A673 (cell line): ENCODE data around the gene UQCRC1. TPM values are rescaled to one million over a fixed set of nuclear protein-coding genes. Genes with fewer than 3 reads are reported as not detected.

Source experiments
- BruUV-seq: library from RNA; stranded (reverse); fragments of 400-500 nt; replicated peaks from 2 replicates; lab custom pipeline; 2021; lab: Mats Ljungman, UMichigan
- CTCF ChIA-PET: fragments of 300-600 bp; sonication (Branson Sonifier 250); formaldehyde crosslinking; loops from one replicate; lab custom pipeline; 2022; ENCODE audit warnings: antibody characterized with exemption; lab: Charles Lee
- POLR2A ChIA-PET: fragments of 300-600 bp; sonication (Branson Sonifier 250); formaldehyde crosslinking; loops from one replicate; lab custom pipeline; 2022; ENCODE audit warnings: antibody characterized with exemption; ENCODE audit not compliant: low non-redundant PET; lab: Charles Lee
- DNase-seq: peaks from one replicate; pipeline ENCODE4 v3.0.0-alpha.2; 2015; ENCODE audit warnings: low spot score
- H3K27ac ChIP-seq: fragments of 200-600 bp; sonication (generic); 2 replicates; pipeline ENCODE4 v1.5.1; 2016; ENCODE audit warnings: mixed run types, low read depth, mild to moderate bottlenecking, mixed read lengths, antibody characterized with exemption, low read length; ENCODE audit not compliant: poor library complexity, severe bottlenecking
- H3K27me3 ChIP-seq: fragments of 200-600 bp; sonication (generic); replicated peaks from 2 replicates; pipeline ENCODE4 v1.6.1; 2017; ENCODE audit warnings: mixed run types, low read depth, mild to moderate bottlenecking, mixed read lengths, antibody characterized with exemption, low read length; ENCODE audit not compliant: insufficient read depth, poor library complexity
- H3K36me3 ChIP-seq: fragments of 200-600 bp; sonication (generic); 2 replicates; pipeline ENCODE4 v1.6.1; 2016; ENCODE audit warnings: mixed run types, mild to moderate bottlenecking, mixed read lengths, antibody characterized with exemption, low read length; ENCODE audit not compliant: insufficient read depth, poor library complexity, severe bottlenecking
- H3K4me1 ChIP-seq: fragments of 200-600 bp; sonication (generic); 2 replicates; pipeline ENCODE4 v1.6.1; 2017; ENCODE audit warnings: mixed run types, mild to moderate bottlenecking, mixed read lengths, antibody characterized with exemption, low read length; ENCODE audit not compliant: insufficient read depth, poor library complexity, severe bottlenecking
- H3K4me3 ChIP-seq: fragments of 200-600 bp; sonication (generic); 2 replicates; pipeline ENCODE4 v1.5.1; 2016; ENCODE audit warnings: low read depth, mixed run types, mild to moderate bottlenecking, mixed read lengths, low read length; ENCODE audit not compliant: poor library complexity, severe bottlenecking
- H3K9me3 ChIP-seq: fragments of 200-600 bp; sonication (generic); 2 replicates; pipeline ENCODE4 v1.6.1; 2016; ENCODE audit warnings: mixed run types, low read depth, mild to moderate bottlenecking, mixed read lengths, antibody characterized with exemption, low read length; ENCODE audit not compliant: poor library complexity, severe bottlenecking
- CTCF ChIP-seq: fragments of 300-800, 200-600 bp; sonication (generic); conservative IDR thresholded peaks from 2 replicates; pipeline ENCODE4 v1.5.1; 2017; ENCODE audit warnings: low read depth, mild to moderate bottlenecking, antibody characterized with exemption, low read length, moderate library complexity, mixed read lengths
- EZH2 ChIP-seq: fragments of 200-600 bp; sonication (generic); IDR thresholded peaks from 2 replicates; pipeline ENCODE4 v1.6.1; 2017; ENCODE audit warnings: borderline replicate concordance, low read depth, mild to moderate bottlenecking, mixed read lengths, antibody characterized with exemption, low read length; ENCODE audit not compliant: poor library complexity, severe bottlenecking
- intact Hi-C: fragments of 100-400 bp; cut with micrococcal nuclease; formaldehyde crosslinking; loops from one replicate; pipeline ENCODE4 v1.10.0; 2022; ENCODE audit not compliant: unreplicated experiment
- total RNA-seq: library from RNA; stranded (reverse); gene quantifications from 2 replicates; pipeline ENCODE4 v1.2.3, GENCODE V29; 2021

Gene UQCRC1
- total RNA-seq, 1 experiment from 2014 or later, result 189 TPM

- BruUV-seq, result no TSS peak
Observed at GRCh38 chr3:48555949-48556795, 53.3 kb downstream of the UQCRC1 start.

GRCh38 chr3:48555231-48555948, 54.1 kb downstream of the UQCRC1 start:
- Histone ChIP-seq H3K4me3 (peak overlapping the region; percentile 60), H3K27ac (no peak overlapping the region), H3K27me3 (no peaks in the 10 kb centered on the region), H3K4me1 (no peaks in the 10 kb centered on the region), H3K9me3 (no peaks in the 10 kb centered on the region), H3K36me3 (no peaks in the 10 kb centered on the region)
- POLR2A ChIA-PET, result no interaction called here
- DNase-seq, result no peak
- CTCF ChIA-PET, result no interaction called here
- no TSS peak for BruUV-seq
- intact Hi-C loops, result no loop called here
- no peak for TF ChIP-seq EZH2
- TF ChIP-seq CTCF, result no peak

More at GRCh38 chr3:48555949-48556795, 53.3 kb downstream of the UQCRC1 start:
- ChIA-PET POLR2A (no interaction called here), CTCF (interaction anchor here (1.0 kb wide), 1 partner anchor 120 kb away, joined by 5 read pairs; no protein-coding TSS in a partner anchor)
- Histone ChIP-seq H3K9me3 (no peaks in the 10 kb centered on the region), H3K4me1 (no peaks in the 10 kb centered on the region), H3K36me3 (no peaks in the 10 kb centered on the region), H3K27ac (peak overlapping the region; percentile 30), H3K27me3 (no peaks in the 10 kb centered on the region), H3K4me3 (peak overlapping the region; percentile 60)
- intact Hi-C loops, result no loop called here
- TF ChIP-seq EZH2, result no peak
- no peak for TF ChIP-seq CTCF
- DNase-seq, result no peak

GRCh38 chr3:48553886-48554845, 55.3 kb downstream of the UQCRC1 start:
- no peak for DNase-seq
- no peaks in the 10 kb centered on the region for H3K4me1 ChIP-seq
- no peaks in the 10 kb centered on the region for H3K27me3 ChIP-seq
- intact Hi-C loops, result no loop called here
- no peaks in the 10 kb centered on the region for H3K36me3 ChIP-seq
- no TSS peak for BruUV-seq
- ChIA-PET POLR2A (no interaction called here), CTCF (no interaction called here)
- no peak overlapping the region for H3K4me3 ChIP-seq
- no peaks in the 10 kb centered on the region for H3K9me3 ChIP-seq
- TF ChIP-seq EZH2, result no peak
- no peak for TF ChIP-seq CTCF
- H3K27ac ChIP-seq, result no peak overlapping the region
